Kidney (tissue), 14 donors: ENCODE results near the gene ITGA8. TPM values are rescaled to one million over a fixed set of nuclear protein-coding genes. Genes with fewer than 3 reads are reported as not detected.

Source experiments
- DNase-seq, 5 donors: peaks; one replicate each; pipeline ENCODE4 v3.0.0-alpha.2; 2013 to 2020
- FAIRE-seq: peaks from 2 replicates; lab custom pipeline; 2012; peaks lifted over from hg19 to GRCh38; lab: Jason Lieb, UNC
- H3K27ac ChIP-seq, 2 donors: one replicate each; pipeline ENCODE4 v1.7.0; 2013; ENCODE audit warnings: low read depth in 2 of 2, low read length in 2 of 2, inconsistent platforms in 1 of 2
- H3K27me3 ChIP-seq: one replicate; pipeline ENCODE4 v1.7.1; 2013; ENCODE audit warnings: low read length, inconsistent platforms; ENCODE audit not compliant: control insufficient read depth, insufficient read depth
- H3K36me3 ChIP-seq, 3 donors: one replicate each; pipeline versions ENCODE4 v1.7.0 to v1.7.1; 2013; ENCODE audit warnings: low read length in 3 of 3, control low read depth in 1 of 3, inconsistent platforms in 1 of 3; ENCODE audit not compliant: insufficient read depth in 3 of 3, control insufficient read depth in 2 of 3
- H3K4me1 ChIP-seq, 3 donors: one replicate each; pipeline versions ENCODE4 v1.7.0 to v1.7.1; 2013; ENCODE audit warnings: low read length in 3 of 3, inconsistent platforms in 1 of 3, low read depth in 1 of 3; ENCODE audit not compliant: control insufficient read depth in 2 of 3, insufficient read depth in 2 of 3
- H3K4me3 ChIP-seq, 3 donors: one replicate each; pipeline versions ENCODE4 v1.7.0 to v1.8.1; 2013; ENCODE audit warnings: low read length in 3 of 3, control low read depth in 1 of 3, inconsistent platforms in 1 of 3
- H3K9ac ChIP-seq, 3 donors: one replicate each; pipeline versions ENCODE4 v1.7.0 to v1.7.1; 2013; ENCODE audit warnings: low read length in 3 of 3, control low read depth in 1 of 3, inconsistent platforms in 1 of 3
- H3K9me3 ChIP-seq, 3 donors: one replicate each; pipeline versions ENCODE4 v1.7.0 to v1.7.1; 2013; ENCODE audit warnings: low read length in 3 of 3, control low read depth in 1 of 3, inconsistent platforms in 1 of 3; ENCODE audit not compliant: control insufficient read depth in 2 of 3, insufficient read depth in 1 of 3
- intact Hi-C: fragments of 100-400 bp; cut with DNase I; formaldehyde crosslinking; loops from one replicate; pipeline ENCODE4 v1.11.1; 2022
- polyA plus RNA-seq: library from polyadenylated mRNA; stranded (reverse); fragments of 350-450 nt; fragmentation: Illumina TruSeq; extraction: RNeasy Lipid Tissue Mini Kit (QIAGEN cat#74804); gene quantifications from one replicate; pipeline ENCODE4 v1.2.3, GENCODE V29; 2014; ENCODE audit warnings: low read depth, low replicate concordance; ENCODE audit not compliant: insufficient read depth
- total RNA-seq: library from RNA; stranded (reverse); fragmentation: NEBNext Ultra II Directional; extraction: Animal tissue kit (Norgen Biotek cat#: 25700); gene quantifications from one replicate; pipeline ENCODE4 v1.2.1, GENCODE V29; 2021
- TF ChIP-seq, protein P1 (sequence below): IDR thresholded peaks from 3 replicates; pipeline ENCODE4 v1.5.1; 2012; ENCODE audit warnings: mild to moderate bottlenecking, moderate library complexity, borderline replicate concordance; ENCODE audit not compliant: insufficient read depth; ENCODE audit errors: extremely low read depth
- donor health status: control.
- donor health status: control.
- donor health status: control.
- donor health status: control.
- donor health status: control.
- donor health status: DM: yes; HTN: yes; CAD: no.
- donor health status: Normal renal cell carcinoma (clear cell type).

The ITGA8 gene
- total and polyA plus RNA-seq, 2 donors from 2014 or later: 10.8 to 22.1 TPM

DNA sequence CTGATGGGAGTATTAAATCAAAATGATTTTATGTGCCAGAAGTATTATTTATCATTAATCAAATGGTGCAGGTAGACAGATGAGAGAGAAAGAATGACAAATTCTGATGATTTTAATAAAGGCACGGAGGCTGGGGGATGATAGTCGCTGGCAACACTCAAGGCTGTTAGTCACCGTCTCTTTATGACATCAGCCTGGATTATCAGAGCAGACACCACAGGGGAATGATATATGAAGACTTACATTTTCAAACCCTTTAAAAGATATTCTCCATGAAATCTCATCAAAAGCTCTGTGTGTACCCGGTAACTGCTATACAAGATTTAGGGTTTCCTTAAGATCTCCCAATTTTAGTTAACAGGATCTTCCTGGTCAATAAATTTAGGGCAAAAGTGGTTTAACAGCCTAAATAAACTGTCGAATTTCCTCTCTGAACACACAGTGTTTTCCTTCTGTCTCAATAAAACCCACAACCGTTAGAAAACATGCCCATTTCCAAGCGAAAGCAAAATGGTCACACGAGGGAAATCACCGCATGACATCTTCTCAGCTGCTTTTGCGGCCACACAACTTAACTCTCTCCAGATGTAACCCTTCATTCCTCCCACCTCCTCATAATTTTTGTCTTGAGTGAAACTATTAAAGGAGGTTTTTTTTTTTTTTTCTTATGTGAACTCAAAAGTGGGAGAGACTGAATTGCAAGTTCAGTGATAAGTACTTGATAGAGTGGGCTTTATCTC is 215.5 kb downstream of the ITGA8 start:
- TF ChIP-seq, protein P1, sequence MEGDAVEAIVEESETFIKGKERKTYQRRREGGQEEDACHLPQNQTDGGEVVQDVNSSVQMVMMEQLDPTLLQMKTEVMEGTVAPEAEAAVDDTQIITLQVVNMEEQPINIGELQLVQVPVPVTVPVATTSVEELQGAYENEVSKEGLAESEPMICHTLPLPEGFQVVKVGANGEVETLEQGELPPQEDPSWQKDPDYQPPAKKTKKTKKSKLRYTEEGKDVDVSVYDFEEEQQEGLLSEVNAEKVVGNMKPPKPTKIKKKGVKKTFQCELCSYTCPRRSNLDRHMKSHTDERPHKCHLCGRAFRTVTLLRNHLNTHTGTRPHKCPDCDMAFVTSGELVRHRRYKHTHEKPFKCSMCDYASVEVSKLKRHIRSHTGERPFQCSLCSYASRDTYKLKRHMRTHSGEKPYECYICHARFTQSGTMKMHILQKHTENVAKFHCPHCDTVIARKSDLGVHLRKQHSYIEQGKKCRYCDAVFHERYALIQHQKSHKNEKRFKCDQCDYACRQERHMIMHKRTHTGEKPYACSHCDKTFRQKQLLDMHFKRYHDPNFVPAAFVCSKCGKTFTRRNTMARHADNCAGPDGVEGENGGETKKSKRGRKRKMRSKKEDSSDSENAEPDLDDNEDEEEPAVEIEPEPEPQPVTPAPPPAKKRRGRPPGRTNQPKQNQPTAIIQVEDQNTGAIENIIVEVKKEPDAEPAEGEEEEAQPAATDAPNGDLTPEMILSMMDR: no peak
- Histone ChIP-seq H3K4me1 (no peaks in the 10 kb centered on the region), H3K9ac (no peak overlapping the region), H3K4me3 (peak overlapping the region in 1 of 3 donors; percentile 22), H3K36me3 (no peaks in the 10 kb centered on the region), H3K27me3 (no peaks in the 10 kb centered on the region), H3K9me3 (no peaks in the 10 kb centered on the region), H3K27ac (no peak overlapping the region)
- DNase-seq (peak in 2 of 5 donors; percentile 68 to 91), FAIRE-seq (no peak)
- intact Hi-C loops: no loop called here

DNA sequence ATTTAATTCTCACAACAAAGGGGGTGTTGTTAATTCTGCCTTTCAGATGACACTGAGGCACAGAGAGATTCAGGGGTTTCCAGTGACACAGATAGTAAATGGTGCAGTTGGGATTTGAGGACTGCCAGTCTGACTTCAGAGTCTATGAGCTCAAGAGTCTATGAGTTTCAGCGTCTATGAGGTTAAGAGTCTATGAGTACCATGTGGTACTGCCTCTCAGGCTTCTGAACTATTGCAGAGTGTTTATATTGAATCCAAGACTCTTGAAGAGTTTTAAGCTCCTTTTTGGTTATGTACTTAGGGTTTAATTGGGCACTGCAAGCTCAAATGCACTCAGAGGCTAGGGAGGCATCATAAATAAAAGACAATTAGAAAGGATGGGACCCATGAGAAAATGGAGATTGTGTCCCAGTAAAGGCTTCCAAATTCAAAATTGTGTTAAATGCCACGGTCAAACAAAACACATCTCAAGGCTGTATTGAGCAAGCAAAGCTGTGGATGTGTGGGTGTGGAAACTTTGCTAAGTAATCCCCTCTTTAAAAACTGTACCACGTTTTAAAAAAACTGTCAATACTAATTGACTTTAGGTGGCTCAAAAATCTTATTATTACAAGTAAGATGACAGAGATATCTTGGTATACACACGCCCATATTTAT is 224.7 kb downstream of the ITGA8 start:
- TF ChIP-seq, protein P1: no peak
- no peak overlapping the region for H3K4me3 ChIP-seq
- no peaks in the 10 kb centered on the region for H3K36me3 ChIP-seq
- no peak for FAIRE-seq
- H3K4me1 ChIP-seq: no peaks in the 10 kb centered on the region
- H3K9ac ChIP-seq: no peak overlapping the region
- DNase-seq: no peak
- H3K9me3 ChIP-seq: no peaks in the 10 kb centered on the region
- intact Hi-C loops: no loop called here
- no peak overlapping the region for H3K27ac ChIP-seq
- H3K27me3 ChIP-seq: no peaks in the 10 kb centered on the region

DNA sequence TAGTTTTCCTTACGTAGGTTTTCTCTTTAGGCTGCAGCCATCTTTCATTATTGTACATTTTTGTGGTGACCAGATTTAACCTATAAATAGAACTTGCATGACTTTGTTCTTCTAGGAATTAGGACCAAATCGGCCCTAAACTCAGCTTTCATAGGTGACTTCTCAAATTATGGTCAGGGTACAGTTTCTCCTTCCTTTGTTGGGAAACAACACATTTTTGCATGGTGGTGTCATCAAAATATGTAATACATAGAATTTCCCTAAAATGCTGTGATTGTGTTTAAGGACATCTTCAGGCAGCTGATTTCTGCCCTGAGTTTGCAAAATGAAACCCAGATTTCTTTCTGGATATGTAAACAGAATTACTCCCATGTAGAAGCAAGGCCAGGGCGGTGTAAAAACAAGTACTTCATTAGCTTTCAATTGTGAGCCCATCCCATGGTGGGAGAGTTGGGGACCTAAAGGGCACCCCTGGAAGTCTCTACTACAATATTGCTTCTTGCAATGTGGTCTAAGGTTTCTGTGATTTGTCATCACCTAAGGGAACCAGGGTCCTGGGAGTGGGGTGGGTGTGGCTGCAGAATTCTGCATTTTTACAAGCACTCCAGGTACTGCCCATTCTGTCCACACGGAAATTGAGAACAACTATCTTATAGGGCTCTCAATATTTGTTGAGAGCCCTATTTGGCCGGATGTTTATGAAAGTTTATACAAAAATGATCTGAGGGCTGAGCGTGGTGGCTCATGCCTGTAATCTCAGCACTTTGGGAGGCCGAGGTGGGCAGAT is 227.7 kb downstream of the ITGA8 start:
- TF ChIP-seq, protein P1: no peak
- H3K9me3 ChIP-seq: no peaks in the 10 kb centered on the region
- no peak for DNase-seq
- intact Hi-C loops: no loop called here
- no peak for FAIRE-seq
- H3K27me3 ChIP-seq: no peaks in the 10 kb centered on the region
- no peak overlapping the region for H3K9ac ChIP-seq
- no peaks in the 10 kb centered on the region for H3K4me1 ChIP-seq
- H3K27ac ChIP-seq: no peak overlapping the region
- no peaks in the 10 kb centered on the region for H3K36me3 ChIP-seq
- H3K4me3 ChIP-seq: no peak overlapping the region
